Hepatocyte (in vitro differentiated cells): ENCODE results near the gene MACROD2. TPM values are rescaled to one million over a fixed set of nuclear protein-coding genes. Genes with fewer than 3 reads are reported as not detected.

Experiments
- DNase-seq: peaks from one replicate; pipeline ENCODE4 v3.0.0-alpha.2; 2016; ENCODE audit warnings: low spot score
- H2AFZ ChIP-seq: fragments of 200-600 bp; sonication (generic); 2 replicates; pipeline ENCODE4 v1.6.0; 2016; ENCODE audit warnings: antibody characterized with exemption, mild to moderate bottlenecking
- H3K27ac ChIP-seq: fragments of 200-600 bp; sonication (generic); 2 replicates; pipeline ENCODE4 v1.5.1; 2016; ENCODE audit warnings: mild to moderate bottlenecking
- H3K27me3 ChIP-seq: fragments of 200-600 bp; sonication (generic); 2 replicates; pipeline ENCODE4 v1.6.1; 2016
- H3K36me3 ChIP-seq: fragments of 200-600 bp; sonication (generic); replicated peaks from 2 replicates; pipeline ENCODE4 v1.5.1; 2016; ENCODE audit warnings: low read depth; ENCODE audit not compliant: insufficient read depth
- H3K4me1 ChIP-seq: fragments of 200-600 bp; sonication (generic); 2 replicates; pipeline ENCODE4 v1.5.1; 2016; ENCODE audit warnings: mild to moderate bottlenecking, moderate library complexity; ENCODE audit not compliant: insufficient read depth
- H3K4me2 ChIP-seq: fragments of 200-600 bp; sonication (generic); 2 replicates; pipeline ENCODE4 v1.6.0; 2016
- H3K4me3 ChIP-seq: fragments of 200-600 bp; sonication (generic); 2 replicates; pipeline ENCODE4 v1.5.1; 2016; ENCODE audit warnings: mild to moderate bottlenecking
- H3K79me2 ChIP-seq: fragments of 200-600 bp; sonication (generic); 2 replicates; pipeline ENCODE4 v1.6.0; 2017; ENCODE audit warnings: mild to moderate bottlenecking
- H3K9me2 ChIP-seq: fragments of 200-600 bp; sonication (generic); replicated peaks from 2 replicates; pipeline ENCODE4 v1.6.0; 2017; ENCODE audit warnings: mild to moderate bottlenecking; ENCODE audit not compliant: insufficient read depth
- H3K9me3 ChIP-seq: fragments of 200-600 bp; sonication (generic); 2 replicates; pipeline ENCODE4 v1.5.1; 2016; ENCODE audit warnings: low read depth, mild to moderate bottlenecking
- H4K20me1 ChIP-seq: fragments of 200-600 bp; sonication (generic); 2 replicates; pipeline ENCODE4 v1.6.0; 2016; ENCODE audit warnings: mild to moderate bottlenecking; ENCODE audit not compliant: insufficient read depth, poor library complexity, severe bottlenecking
- CTCF ChIP-seq: fragments of 200-600 bp; sonication (generic); IDR thresholded peaks from 2 replicates; pipeline ENCODE4 v1.5.1; 2016; ENCODE audit warnings: antibody characterized with exemption, mild to moderate bottlenecking; ENCODE audit not compliant: poor library complexity
- EZH2 ChIP-seq: fragments of 200-600 bp; sonication (generic); IDR thresholded peaks from 2 replicates; pipeline ENCODE4 v1.6.1; 2016; ENCODE audit warnings: antibody characterized with exemption, mild to moderate bottlenecking, borderline replicate concordance
- EZH2phosphoT487 ChIP-seq: fragments of 200-600 bp; sonication (generic); IDR thresholded peaks from one replicate; pipeline ENCODE4 v1.6.1; 2018; ENCODE audit warnings: antibody characterized with exemption, mild to moderate bottlenecking, low read depth, moderate library complexity; ENCODE audit not compliant: unreplicated experiment, severe bottlenecking
- WGBS: methylation state at CpG from one replicate; pipeline ENCODE4 v1.1.6; 2016; ENCODE audit warnings: low lambda C conversion rate; ENCODE audit errors: missing lambda C conversion rate; 5-methylcytosine and 5-hydroxymethylcytosine counted together
- polyA plus RNA-seq: library from polyadenylated mRNA; unstranded; fragments of >200 nt; fragmentation: Nextera tagmentation; extraction: Ambion mirVana; gene quantifications from 2 replicates; pipeline ENCODE4 v1.2.1, GENCODE V29; 2016
- total RNA-seq: library from RNA; depleted of rRNA; stranded (reverse); fragments of >200 nt; gene quantifications from 2 replicates; pipeline ENCODE4 v1.2.3, GENCODE V29; 2014

MACROD2 gene
- total and polyA plus RNA-seq, 2 experiments from 2014 or later, result 2.4 to 3.1 TPM

GRCh38 chr20:15318682-15319081, 1323.4 kb downstream of the MACROD2 start:
- Histone ChIP-seq H2AFZ (no peak overlapping the region), H3K9me3 (no peaks in the 10 kb centered on the region), H3K36me3 (no peaks in the 10 kb centered on the region), H3K79me2 (no peaks in the 10 kb centered on the region), H4K20me1 (no peaks in the 10 kb centered on the region), H3K4me1 (no peaks in the 10 kb centered on the region), H3K27me3 (no peaks in the 10 kb centered on the region), H3K4me2 (no peak overlapping the region), H3K9me2 (no peaks in the 10 kb centered on the region), H3K4me3 (no peak overlapping the region), H3K27ac (no peak overlapping the region)
- TF ChIP-seq CTCF, result no peak
- TF ChIP-seq EZH2, result no peak
- no peak for TF ChIP-seq EZH2phosphoT487
- no peak for DNase-seq

- 96% methylated on average over 2 of the region's 2 CpGs for WGBS
- H3K4me1 ChIP-seq, result no peaks in the 10 kb centered on the region
- TF ChIP-seq CTCF (no peak), EZH2 (no peak), EZH2phosphoT487 (no peak)
- H3K9me2 ChIP-seq, result no peaks in the 10 kb centered on the region
- no peak overlapping the region for H3K4me2 ChIP-seq
- no peaks in the 10 kb centered on the region for H3K9me3 ChIP-seq
- no peaks in the 10 kb centered on the region for H3K79me2 ChIP-seq
- H3K27ac ChIP-seq, result no peak overlapping the region
- H2AFZ ChIP-seq, result no peak overlapping the region
- no peak overlapping the region for H3K4me3 ChIP-seq
- H4K20me1 ChIP-seq, result no peaks in the 10 kb centered on the region
- DNase-seq, result no peak
- no peaks in the 10 kb centered on the region for H3K36me3 ChIP-seq
- H3K27me3 ChIP-seq, result no peaks in the 10 kb centered on the region
Measured at GRCh38 chr20:15319439-15319838, 1324.1 kb downstream of the MACROD2 start.

GRCh38 chr20:15320941-15321340, 1325.6 kb downstream of the MACROD2 start:
- Histone ChIP-seq H3K36me3 (no peaks in the 10 kb centered on the region), H3K4me3 (no peak overlapping the region)
- 70% methylated on average over 2 of the region's 2 CpGs for WGBS

GRCh38 chr20:15327123-15327522, 1331.8 kb downstream of the MACROD2 start:
- H3K27ac ChIP-seq, result no peak overlapping the region
- no peak overlapping the region for H3K4me3 ChIP-seq
- H3K36me3 ChIP-seq, result no peaks in the 10 kb centered on the region
- TF ChIP-seq CTCF, result no peak
- TF ChIP-seq EZH2phosphoT487, result no peak
- no peak for TF ChIP-seq EZH2
- WGBS, result 89% methylated on average over 4 of the region's 4 CpGs
- H3K4me2 ChIP-seq, result no peak overlapping the region
- H3K9me2 ChIP-seq, result no peaks in the 10 kb centered on the region
- no peak for DNase-seq
- H3K79me2 ChIP-seq, result no peaks in the 10 kb centered on the region
- H3K9me3 ChIP-seq, result no peaks in the 10 kb centered on the region
- no peak overlapping the region for H2AFZ ChIP-seq
- H3K4me1 ChIP-seq, result no peaks in the 10 kb centered on the region
- H3K27me3 ChIP-seq, result no peaks in the 10 kb centered on the region
- no peaks in the 10 kb centered on the region for H4K20me1 ChIP-seq

More at GRCh38 chr20:15320941-15321340, 1325.6 kb downstream of the MACROD2 start:
- no peak for TF ChIP-seq EZH2
- Histone ChIP-seq H3K4me2 (no peak overlapping the region), H3K9me3 (no peaks in the 10 kb centered on the region), H2AFZ (no peak overlapping the region), H3K27me3 (no peaks in the 10 kb centered on the region), H3K9me2 (no peaks in the 10 kb centered on the region), H4K20me1 (no peaks in the 10 kb centered on the region), H3K4me1 (no peaks in the 10 kb centered on the region), H3K27ac (no peak overlapping the region), H3K79me2 (no peaks in the 10 kb centered on the region)
- no peak for DNase-seq
